ENCODE data around the gene U2SURP. TPM values are rescaled to one million over a fixed set of nuclear protein-coding genes. Genes with fewer than 3 reads are reported as not detected.
A peak's percentile ranks its signal among the peaks of the same experiment; 100 is the strongest.
"Not testable (repeated sequence)": the region's sequence is repeated elsewhere in the genome, so short reads cannot be mapped to it uniquely, and the experiment has no call there.

The U2SURP gene
- total RNA-seq, 1 donor from 2014 or later: 152 TPM

DNA sequence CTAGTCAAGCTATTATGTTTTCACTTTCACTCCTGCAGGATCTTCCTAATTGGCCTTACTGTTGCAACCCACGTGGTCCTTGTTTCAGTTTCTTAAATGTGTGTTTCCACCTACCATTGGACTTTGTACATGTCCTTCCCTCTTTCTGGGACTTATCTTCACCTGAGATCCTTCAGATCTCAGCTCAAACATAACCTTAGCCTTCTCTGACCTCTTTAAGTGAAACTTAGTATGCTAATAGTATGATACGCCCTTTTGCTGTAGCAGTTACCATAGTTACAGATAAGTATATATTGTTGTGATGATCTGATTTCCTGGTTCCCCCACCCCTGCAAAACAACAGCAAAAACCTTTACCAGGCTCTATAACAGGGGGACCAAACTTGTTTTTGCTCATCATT, 35.2 kb downstream of the U2SURP start:
- no peak overlapping the region for H3K4me3 Mint-ChIP-seq
- H3K27me3 Mint-ChIP-seq (ENCODE audit: low read depth): no peaks in the 10 kb centered on the region
- no peak for DNase-seq (ENCODE audit: low read depth, low spot score)
- no peaks in the 10 kb centered on the region for H3K4me1 Mint-ChIP-seq
- no peaks in the 10 kb centered on the region for H3K36me3 Mint-ChIP-seq (ENCODE audit: low read depth)
- no peak overlapping the region for H3K27ac Mint-ChIP-seq (ENCODE audit: unreplicated experiment)
- TF ChIP-seq, protein P1, sequence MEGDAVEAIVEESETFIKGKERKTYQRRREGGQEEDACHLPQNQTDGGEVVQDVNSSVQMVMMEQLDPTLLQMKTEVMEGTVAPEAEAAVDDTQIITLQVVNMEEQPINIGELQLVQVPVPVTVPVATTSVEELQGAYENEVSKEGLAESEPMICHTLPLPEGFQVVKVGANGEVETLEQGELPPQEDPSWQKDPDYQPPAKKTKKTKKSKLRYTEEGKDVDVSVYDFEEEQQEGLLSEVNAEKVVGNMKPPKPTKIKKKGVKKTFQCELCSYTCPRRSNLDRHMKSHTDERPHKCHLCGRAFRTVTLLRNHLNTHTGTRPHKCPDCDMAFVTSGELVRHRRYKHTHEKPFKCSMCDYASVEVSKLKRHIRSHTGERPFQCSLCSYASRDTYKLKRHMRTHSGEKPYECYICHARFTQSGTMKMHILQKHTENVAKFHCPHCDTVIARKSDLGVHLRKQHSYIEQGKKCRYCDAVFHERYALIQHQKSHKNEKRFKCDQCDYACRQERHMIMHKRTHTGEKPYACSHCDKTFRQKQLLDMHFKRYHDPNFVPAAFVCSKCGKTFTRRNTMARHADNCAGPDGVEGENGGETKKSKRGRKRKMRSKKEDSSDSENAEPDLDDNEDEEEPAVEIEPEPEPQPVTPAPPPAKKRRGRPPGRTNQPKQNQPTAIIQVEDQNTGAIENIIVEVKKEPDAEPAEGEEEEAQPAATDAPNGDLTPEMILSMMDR (conservative IDR thresholded peaks at IDR 0.05): no peak
- H3K9me3 Mint-ChIP-seq: no peaks in the 10 kb centered on the region

DNA sequence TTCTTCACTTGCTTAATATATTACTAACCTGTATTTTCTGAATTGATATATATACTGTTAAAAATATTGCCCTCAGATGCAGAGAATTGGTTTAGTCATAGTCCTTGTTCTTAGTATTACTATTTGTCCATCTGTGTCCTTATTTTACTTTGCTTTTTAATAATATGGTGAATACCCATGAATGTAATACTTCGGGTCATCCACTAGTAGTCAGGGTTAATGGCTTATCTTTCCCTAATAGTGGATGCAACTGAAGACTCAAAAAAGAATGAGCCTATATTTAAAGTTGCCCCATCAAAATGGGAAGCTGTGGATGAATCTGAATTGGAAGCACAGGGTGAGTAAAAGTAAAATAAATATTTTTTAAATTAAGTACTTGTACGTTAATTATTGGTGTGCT, 36.5 kb downstream of the U2SURP start:
- Mint-ChIP-seq H3K27ac (ENCODE audit: unreplicated experiment) (no peak overlapping the region), H3K27me3 (ENCODE audit: low read depth) (no peaks in the 10 kb centered on the region), H3K9me3 (no peaks in the 10 kb centered on the region), H3K4me1 (no peaks in the 10 kb centered on the region), H3K36me3 (ENCODE audit: low read depth) (no peaks in the 10 kb centered on the region), H3K4me3 (no peak overlapping the region)
- DNase-seq (ENCODE audit: low read depth, low spot score): no peak
- TF ChIP-seq, protein P1 (conservative IDR thresholded peaks at IDR 0.05): no peak

- Mint-ChIP-seq H3K9me3 (no peaks in the 10 kb centered on the region), H3K36me3 (ENCODE audit: low read depth) (peaks cover 12% of the 10 kb centered on the region), H3K27ac (ENCODE audit: unreplicated experiment) (no peak overlapping the region), H3K27me3 (ENCODE audit: low read depth) (no peaks in the 10 kb centered on the region), H3K4me1 (no peaks in the 10 kb centered on the region), H3K4me3 (no peak overlapping the region)
- TF ChIP-seq, protein P1 (conservative IDR thresholded peaks at IDR 0.05): peak; percentile 64
- DNase-seq (ENCODE audit: low read depth, low spot score): no peak
Measured at GRCh38 chr3:143040261-143040879, 39.0 kb downstream of the U2SURP start.

GRCh38 chr3:143041903-143042302, 40.5 kb downstream of the U2SURP start:
- H3K9me3 Mint-ChIP-seq: no peaks in the 10 kb centered on the region
- peaks cover 19% of the 10 kb centered on the region for H3K36me3 Mint-ChIP-seq (ENCODE audit: low read depth)
- no peak overlapping the region for H3K27ac Mint-ChIP-seq (ENCODE audit: unreplicated experiment)
- no peak overlapping the region for H3K4me3 Mint-ChIP-seq
- no peak for DNase-seq (ENCODE audit: low read depth, low spot score)
- TF ChIP-seq, protein P1 (conservative IDR thresholded peaks at IDR 0.05): no peak
- no peaks in the 10 kb centered on the region for H3K4me1 Mint-ChIP-seq
- H3K27me3 Mint-ChIP-seq (ENCODE audit: low read depth): no peaks in the 10 kb centered on the region

DNA sequence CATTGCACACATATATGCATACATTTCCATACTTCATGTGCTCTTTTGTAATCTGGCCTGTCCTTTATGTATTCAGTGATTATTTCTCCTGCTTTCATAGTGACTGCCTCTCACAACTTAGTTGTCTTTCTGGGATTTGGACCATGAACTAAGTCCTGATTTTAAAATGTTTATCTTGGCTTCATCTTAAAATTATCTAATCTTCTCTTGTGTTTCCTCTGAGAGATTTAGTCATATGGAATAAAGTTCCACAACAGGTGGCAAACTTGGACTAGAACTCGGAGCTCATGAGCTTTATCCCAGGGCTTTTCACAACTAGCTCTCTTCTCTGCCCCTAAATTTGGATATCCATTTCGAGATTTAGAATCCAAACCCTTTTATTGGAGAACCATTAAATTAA, 44.3 kb downstream of the U2SURP start:
- peaks cover 30% of the 10 kb centered on the region for H3K36me3 Mint-ChIP-seq (ENCODE audit: low read depth)

DNA sequence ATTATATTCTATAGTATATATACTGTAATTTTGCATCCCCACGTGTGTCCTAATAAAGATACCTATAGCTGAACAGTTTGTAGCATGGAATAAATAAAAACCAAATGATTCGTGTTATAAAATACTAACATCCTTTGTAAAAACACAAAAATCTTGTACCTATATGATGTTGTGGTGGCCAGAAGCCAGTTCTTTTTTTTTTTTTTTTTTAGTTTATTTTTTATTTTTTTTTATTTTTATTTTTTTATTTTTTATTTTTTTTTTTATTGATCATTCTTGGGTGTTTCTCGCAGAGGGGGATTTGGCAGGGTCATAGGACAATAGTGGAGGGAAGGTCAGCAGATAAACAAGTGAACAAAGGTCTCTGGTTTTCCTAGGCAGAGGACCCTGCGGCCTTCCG, 44.7 kb downstream of the U2SURP start:
- peaks cover 30% of the 10 kb centered on the region for H3K36me3 Mint-ChIP-seq (ENCODE audit: low read depth)
- H3K4me1 Mint-ChIP-seq; H3K4me3 Mint-ChIP-seq; H3K9me3 Mint-ChIP-seq; H3K27me3 Mint-ChIP-seq (ENCODE audit: low read depth); DNase-seq (ENCODE audit: low read depth, low spot score); H3K27ac Mint-ChIP-seq (ENCODE audit: unreplicated experiment): not testable (repeated sequence)

More for the DNA sequence above, 44.3 kb downstream of the U2SURP start:
- Mint-ChIP-seq H3K4me3 (no peak overlapping the region), H3K27me3 (ENCODE audit: low read depth) (no peaks in the 10 kb centered on the region), H3K27ac (ENCODE audit: unreplicated experiment) (no peak overlapping the region), H3K9me3 (no peaks in the 10 kb centered on the region), H3K4me1 (no peaks in the 10 kb centered on the region)
- TF ChIP-seq, protein P1 (conservative IDR thresholded peaks at IDR 0.05): no peak
- no peak for DNase-seq (ENCODE audit: low read depth, low spot score)

Data from neural crest cell (in vitro differentiated cells).